H9 (cell line): ENCODE data around the gene PITPNM3. TPM values are rescaled to one million over a fixed set of nuclear protein-coding genes. Genes with fewer than 3 reads are reported as not detected.

Experiments used
- DNase-seq: peaks from one replicate; pipeline ENCODE4 v3.0.0-alpha.2; 2017
- H2AFZ ChIP-seq: one replicate; pipeline ENCODE4 v1.6.1; 2013; ENCODE audit warnings: mild to moderate bottlenecking, low read length, control low read depth, moderate library complexity
- H2AK5ac ChIP-seq: 2 replicates; pipeline ENCODE4 v1.6.1; 2013; ENCODE audit warnings: low read length, control low read depth, mixed read lengths; ENCODE audit not compliant: insufficient read length
- H2BK120ac ChIP-seq: one replicate; pipeline ENCODE4 v1.6.1; 2013; ENCODE audit warnings: low read depth, mild to moderate bottlenecking, low read length, control low read depth, inconsistent platforms; ENCODE audit not compliant: poor library complexity, severe bottlenecking
- H2BK12ac ChIP-seq: 2 replicates; pipeline ENCODE4 v1.6.1; 2013; ENCODE audit warnings: low read length, control low read depth, mixed read lengths, low read depth; ENCODE audit not compliant: insufficient read length
- H2BK15ac ChIP-seq: 2 replicates; pipeline ENCODE4 v1.6.1; 2013; ENCODE audit warnings: low read depth, low read length, control low read depth
- H2BK20ac ChIP-seq: one replicate; pipeline ENCODE4 v1.6.1; 2013; ENCODE audit warnings: low read depth, mild to moderate bottlenecking, low read length, control low read depth, inconsistent platforms; ENCODE audit not compliant: poor library complexity, severe bottlenecking
- H2BK5ac ChIP-seq: 2 replicates; pipeline ENCODE4 v1.6.1; 2013; ENCODE audit warnings: low read length, control low read depth, mixed read lengths; ENCODE audit not compliant: insufficient read length
- H3K14ac ChIP-seq: 2 replicates; pipeline ENCODE4 v1.6.1; 2013; ENCODE audit warnings: low read length, control low read depth; ENCODE audit not compliant: insufficient read depth
- H3K18ac ChIP-seq: 2 replicates; pipeline ENCODE4 v1.6.1; 2013; ENCODE audit warnings: low read depth, mild to moderate bottlenecking, mixed read lengths, low read length, control low read depth; ENCODE audit not compliant: insufficient read length
- H3K23ac ChIP-seq: 2 replicates; pipeline ENCODE4 v1.6.1; 2013; ENCODE audit warnings: low read length, control low read depth, mixed read lengths, low read depth; ENCODE audit not compliant: insufficient read length
- H3K23me2 ChIP-seq: 2 replicates; pipeline ENCODE4 v1.6.1; 2013; ENCODE audit warnings: low read depth, mild to moderate bottlenecking, mixed read lengths, low read length, control low read depth; ENCODE audit not compliant: insufficient read length, poor library complexity, severe bottlenecking
- H3K27ac ChIP-seq: 2 replicates; pipeline ENCODE4 v1.5.1; 2013; ENCODE audit warnings: low read length, control low read depth, mixed read lengths, low read depth; ENCODE audit not compliant: insufficient read length
- H3K27me3 ChIP-seq: 2 replicates; pipeline ENCODE4 v1.6.1; 2013; ENCODE audit warnings: low read length, control low read depth, inconsistent platforms; ENCODE audit not compliant: insufficient read depth
- H3K4ac ChIP-seq: 2 replicates; pipeline ENCODE4 v1.6.1; 2013; ENCODE audit warnings: low read depth, mild to moderate bottlenecking, control low read depth, inconsistent platforms, low read length, moderate library complexity
- H3K4me1 ChIP-seq: 2 replicates; pipeline ENCODE4 v1.6.1; 2013; ENCODE audit warnings: low read length, control low read depth, inconsistent platforms; ENCODE audit not compliant: insufficient read depth
- H3K4me2 ChIP-seq: 2 replicates; pipeline ENCODE4 v1.6.1; 2013; ENCODE audit warnings: low read length, control low read depth, mixed read lengths; ENCODE audit not compliant: insufficient read length, insufficient read depth
- H3K56ac ChIP-seq: 2 replicates; pipeline ENCODE4 v1.6.1; 2013; ENCODE audit warnings: low read depth, mild to moderate bottlenecking, mixed read lengths, low read length, control low read depth; ENCODE audit not compliant: insufficient read length
- H3K79me1 ChIP-seq: 2 replicates; pipeline ENCODE4 v1.6.1; 2013; ENCODE audit warnings: low read depth, mild to moderate bottlenecking, moderate library complexity, low read length, control low read depth, inconsistent platforms; ENCODE audit not compliant: insufficient read depth, poor library complexity, severe bottlenecking
- H3K79me2 ChIP-seq: 2 replicates; pipeline ENCODE4 v1.6.1; 2013; ENCODE audit warnings: low read length, control low read depth, inconsistent platforms; ENCODE audit not compliant: insufficient read depth
- H3K9ac ChIP-seq: 2 replicates; pipeline ENCODE4 v1.6.1; 2013; ENCODE audit warnings: low read length, control low read depth, mixed read lengths; ENCODE audit not compliant: insufficient read length; ENCODE audit errors: extremely low read depth
- H3K9me3 ChIP-seq: one replicate; pipeline ENCODE4 v1.6.1; 2013; ENCODE audit warnings: low read depth, low read length, inconsistent platforms; ENCODE audit not compliant: control insufficient read depth
- H3T11ph ChIP-seq: one replicate; pipeline ENCODE4 v1.6.1; 2013; ENCODE audit warnings: mild to moderate bottlenecking, low read length, control low read depth, inconsistent platforms
- H4K20me1 ChIP-seq: one replicate; pipeline ENCODE4 v1.6.1; 2013; ENCODE audit not compliant: control insufficient read depth, insufficient read length, insufficient read depth
- H4K5ac ChIP-seq: 2 replicates; pipeline ENCODE4 v1.6.1; 2013; ENCODE audit warnings: low read depth, mild to moderate bottlenecking, mixed read lengths, low read length, control low read depth; ENCODE audit not compliant: insufficient read length
- H4K8ac ChIP-seq: replicated peaks from 2 replicates; pipeline ENCODE4 v1.6.1; 2013; ENCODE audit warnings: low read length, control low read depth, mixed read lengths, low read depth; ENCODE audit not compliant: insufficient read length
- H4K91ac ChIP-seq: 2 replicates; pipeline ENCODE4 v1.6.1; 2013; ENCODE audit warnings: low read depth, mild to moderate bottlenecking, moderate library complexity, mixed read lengths, low read length, control low read depth; ENCODE audit not compliant: insufficient read length
- H3K27ac Mint-ChIP-seq, 3 experiments: 2 replicates in 2 of 3; 3 replicates in 1 of 3; pipeline ENCODE4 v1.8.0; 2020 to 2021; ENCODE audit warnings: mixed read lengths in 3 of 3, mild to moderate bottlenecking in 1 of 3, moderate library complexity in 1 of 3
- H3K27me3 Mint-ChIP-seq: 2 replicates; pipeline ENCODE4 v1.8.0; 2021; ENCODE audit warnings: low read depth, mild to moderate bottlenecking, moderate library complexity, mixed read lengths
- H3K36me3 Mint-ChIP-seq, 3 experiments: 2 replicates in 2 of 3; 3 replicates in 1 of 3; pipeline ENCODE4 v1.8.0; 2020 to 2021; ENCODE audit warnings: low read depth in 3 of 3, mixed read lengths in 3 of 3; ENCODE audit not compliant: insufficient read depth in 1 of 3
- H3K4me1 Mint-ChIP-seq, 2 experiments: 2 replicates each; pipeline ENCODE4 v1.8.0; 2020; ENCODE audit warnings: mixed read lengths in 2 of 2
- H3K4me3 Mint-ChIP-seq, 2 experiments: 2 replicates in 1 of 2; 3 replicates in 1 of 2; pipeline ENCODE4 v1.8.0; 2020 to 2021; ENCODE audit warnings: mild to moderate bottlenecking in 2 of 2, mixed read lengths in 2 of 2, moderate library complexity in 1 of 2
- H3K9me3 Mint-ChIP-seq, 2 experiments: 2 replicates in 1 of 2; 3 replicates in 1 of 2; pipeline ENCODE4 v1.8.0; 2020; ENCODE audit warnings: mild to moderate bottlenecking in 2 of 2, mixed read lengths in 2 of 2, moderate library complexity in 1 of 2
- CTCF ChIP-seq: fragments of 200-600 bp; sonication (generic); conservative IDR thresholded peaks from 3 replicates; pipeline ENCODE4 v1.8.0; 2021; ENCODE audit warnings: antibody characterized with exemption, mild to moderate bottlenecking
- WGBS: extraction: QIAGEN DNeasy Blood & Tissue Kit; methylation state at CpG from one replicate; pipeline ENCODE4 v1.1.7; 2013; ENCODE audit warnings: missing lambda C conversion rate, low lambda C conversion rate, mixed read lengths; ENCODE audit not compliant: insufficient read length; ENCODE audit errors: extremely low coverage; 5-methylcytosine and 5-hydroxymethylcytosine counted together
- total RNA-seq: library from RNA; stranded (reverse); gene quantifications from 2 replicates; pipeline ENCODE4 v1.2.1, GENCODE V29; 2021

PITPNM3 gene
- total RNA-seq, 1 experiment from 2014 or later, result 3.4 TPM

GRCh38 chr17:6444571-6445335 is 111.6 kb downstream of the PITPNM3 start:
- Histone ChIP-seq H3K23ac (no peak overlapping the region), H3K79me1 (peaks cover 16% of the 10 kb centered on the region), H3K23me2 (peaks cover 11% of the 10 kb centered on the region), H4K91ac (no peak overlapping the region), H3K4me2 (peak overlapping the region; percentile 87), H3K4ac (no peak overlapping the region; the same call in 1 of the 2 replicates), H3K27ac (no peak overlapping the region), H3K9me3 (no peaks in the 10 kb centered on the region), H2BK15ac (no peak overlapping the region), H4K20me1 (no peaks in the 10 kb centered on the region), H2BK12ac (no peak overlapping the region), H3K14ac (peak overlapping the region; percentile 57), H3K27me3 (no peaks in the 10 kb centered on the region), H3K79me2 (no peaks in the 10 kb centered on the region; the same call in 1 of the 2 replicates), H3T11ph (no peak overlapping the region), H4K8ac (no peak overlapping the region), H2AK5ac (no peak overlapping the region), H2BK120ac (no peak overlapping the region), H3K4me1 (peaks cover 12% of the 10 kb centered on the region), H2BK5ac (no peak overlapping the region), H3K18ac (peak overlapping the region; percentile 71), H3K9ac (peak overlapping the region; percentile 81), H2BK20ac (no peak overlapping the region), H4K5ac (no peak overlapping the region), H3K56ac (no peak overlapping the region), H2AFZ (no peak overlapping the region)
- peak overlapping the region; percentile 94 to 98 for H3K4me3 Mint-ChIP-seq
- no peaks in the 10 kb centered on the region; the same call in 1 of the 2 replicates for H3K27me3 Mint-ChIP-seq
- no CpG with 5 or more reads among the region's 36 CpGs for WGBS
- TF ChIP-seq CTCF, result no peak
- H3K9me3 Mint-ChIP-seq, result peaks cover 9 to 15% of the 10 kb centered on the region in 2 experiments
- H3K36me3 Mint-ChIP-seq, result peaks cover 29 to 62% (median 46%) of the 10 kb centered on the region in 3 experiments
- H3K4me1 Mint-ChIP-seq, result peaks cover 52 to 59% of the 10 kb centered on the region in 2 experiments
- H3K27ac Mint-ChIP-seq, result peak overlapping the region; percentile 86 to 97 (median 96); a peak in 6 of 7 replicates
- DNase-seq, result no peak
